Epithelial cell of proximal tubule (primary cell): ENCODE results near the gene SHISA4. TPM values are rescaled to one million over a fixed set of nuclear protein-coding genes. Genes with fewer than 3 reads are reported as not detected.
"Not testable (repeated sequence)": the region's sequence is repeated elsewhere in the genome, so short reads cannot be mapped to it uniquely, and the experiment has no call there.

ENCODE experiments used
- DNase-seq: peaks from one replicate; pipeline ENCODE4 v3.0.0-alpha.2; 2011; ENCODE audit warnings: low read depth
- H3K4me3 ChIP-seq: 2 replicates; pipeline ENCODE4 v1.5.1; 2011; ENCODE audit warnings: low read depth, mild to moderate bottlenecking, low read length
- total RNA-seq: library from RNA; depleted of rRNA; stranded (reverse); fragments of >200 nt; gene quantifications from 2 replicates; pipeline ENCODE4 v1.2.3, GENCODE V29; 2015
- TF ChIP-seq, protein P1 (sequence below): conservative IDR thresholded peaks from 2 replicates; pipeline ENCODE4 v1.5.1; 2012; ENCODE audit warnings: low read depth, mild to moderate bottlenecking, low read length

SHISA4 gene, protein sequence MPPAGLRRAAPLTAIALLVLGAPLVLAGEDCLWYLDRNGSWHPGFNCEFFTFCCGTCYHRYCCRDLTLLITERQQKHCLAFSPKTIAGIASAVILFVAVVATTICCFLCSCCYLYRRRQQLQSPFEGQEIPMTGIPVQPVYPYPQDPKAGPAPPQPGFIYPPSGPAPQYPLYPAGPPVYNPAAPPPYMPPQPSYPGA
- 10.9 and 22.4 TPM in 2 replicates for total RNA-seq

DNA sequence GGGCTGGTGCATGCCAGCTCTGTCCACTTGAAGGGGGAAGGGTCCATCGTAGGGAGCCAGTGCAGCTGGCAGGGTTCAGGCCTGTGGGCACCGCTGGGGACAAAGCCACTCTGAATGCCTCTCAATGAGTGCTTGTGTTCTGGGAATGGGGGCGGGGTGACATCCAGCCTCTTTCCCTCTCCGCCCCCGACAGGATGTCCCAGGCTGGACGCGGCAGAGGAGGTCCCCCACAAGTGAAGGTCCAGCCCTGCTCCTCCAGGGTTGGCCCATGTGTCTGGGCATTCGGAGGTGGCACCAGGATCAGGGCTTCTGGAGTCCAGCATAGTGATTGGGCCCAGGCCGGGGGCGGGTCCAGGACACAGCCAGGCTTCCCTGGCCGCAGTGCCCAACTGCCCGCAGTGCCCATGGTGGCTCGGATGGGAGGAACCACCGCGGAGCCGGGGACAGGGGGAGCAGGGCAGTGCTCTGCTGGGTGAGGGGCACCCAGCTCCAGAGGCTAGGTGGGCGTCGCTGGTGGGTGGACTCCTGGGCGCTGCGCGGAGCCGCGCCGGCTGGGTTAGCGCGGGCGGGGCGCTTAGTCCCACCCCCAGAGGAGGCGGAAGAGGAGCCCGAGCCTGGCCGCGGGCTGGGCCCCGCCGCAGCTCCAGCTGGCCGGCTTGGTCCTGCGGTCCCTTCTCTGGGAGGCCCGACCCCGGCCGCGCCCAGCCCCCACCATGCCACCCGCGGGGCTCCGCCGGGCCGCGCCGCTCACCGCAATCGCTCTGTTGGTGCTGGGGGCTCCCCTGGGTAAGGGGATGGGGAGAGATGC, at the start of gene SHISA4:
Gene SHISA4 (plus strand): TSS at position 617 of the 808 bp plus-strand sequence. CDS start 97 bp downstream, at position 714.
- no peak for DNase-seq
- TF ChIP-seq, protein P1, sequence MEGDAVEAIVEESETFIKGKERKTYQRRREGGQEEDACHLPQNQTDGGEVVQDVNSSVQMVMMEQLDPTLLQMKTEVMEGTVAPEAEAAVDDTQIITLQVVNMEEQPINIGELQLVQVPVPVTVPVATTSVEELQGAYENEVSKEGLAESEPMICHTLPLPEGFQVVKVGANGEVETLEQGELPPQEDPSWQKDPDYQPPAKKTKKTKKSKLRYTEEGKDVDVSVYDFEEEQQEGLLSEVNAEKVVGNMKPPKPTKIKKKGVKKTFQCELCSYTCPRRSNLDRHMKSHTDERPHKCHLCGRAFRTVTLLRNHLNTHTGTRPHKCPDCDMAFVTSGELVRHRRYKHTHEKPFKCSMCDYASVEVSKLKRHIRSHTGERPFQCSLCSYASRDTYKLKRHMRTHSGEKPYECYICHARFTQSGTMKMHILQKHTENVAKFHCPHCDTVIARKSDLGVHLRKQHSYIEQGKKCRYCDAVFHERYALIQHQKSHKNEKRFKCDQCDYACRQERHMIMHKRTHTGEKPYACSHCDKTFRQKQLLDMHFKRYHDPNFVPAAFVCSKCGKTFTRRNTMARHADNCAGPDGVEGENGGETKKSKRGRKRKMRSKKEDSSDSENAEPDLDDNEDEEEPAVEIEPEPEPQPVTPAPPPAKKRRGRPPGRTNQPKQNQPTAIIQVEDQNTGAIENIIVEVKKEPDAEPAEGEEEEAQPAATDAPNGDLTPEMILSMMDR: no peak

DNA sequence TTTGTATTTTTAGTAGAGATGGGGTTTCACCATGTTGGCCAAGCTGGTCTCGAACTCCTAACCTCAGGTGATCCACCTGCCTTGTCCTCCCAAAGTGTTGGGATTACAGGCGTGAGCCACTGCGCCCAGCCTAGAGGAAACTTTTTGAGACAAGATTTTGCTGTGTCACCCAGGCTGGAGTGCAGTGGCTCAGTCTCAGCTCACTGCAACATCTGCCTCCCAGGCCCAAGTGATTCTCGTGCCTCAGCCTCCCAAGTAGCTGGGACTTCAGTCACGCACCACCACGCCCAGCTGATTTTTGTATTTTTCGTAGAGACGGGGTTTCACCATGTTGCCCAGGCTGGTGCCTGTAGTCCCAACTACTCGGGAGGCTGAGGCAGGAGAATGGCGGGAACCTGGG, 49.6 kb upstream of the SHISA4 start:
- not testable (repeated sequence) for DNase-seq, H3K4me3 ChIP-seq

More for the DNA sequence above, at the start of gene SHISA4:
- H3K4me3 ChIP-seq: peak within 1 kb of the TSS; percentile 83

DNA sequence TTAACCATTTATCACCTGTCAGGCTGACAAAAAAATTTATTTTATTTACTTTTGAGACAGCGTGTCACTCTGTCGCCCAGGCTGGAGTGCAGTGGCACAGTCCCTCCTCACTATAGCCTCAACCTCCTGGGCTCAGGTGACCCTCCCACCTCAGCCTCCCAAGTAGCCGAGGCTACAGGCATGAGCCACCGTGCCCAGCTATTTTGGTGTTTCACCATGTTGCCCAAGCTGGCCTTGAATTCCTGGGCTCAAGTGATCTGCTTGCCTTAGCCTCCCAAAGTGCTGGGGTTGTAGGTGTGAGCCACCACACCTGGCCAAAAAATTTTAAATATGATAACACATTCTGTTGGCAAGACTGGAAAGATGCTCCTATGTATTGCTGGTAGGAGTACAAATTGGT, 48.6 kb upstream of the SHISA4 start:
- DNase-seq: no peak
- no peak overlapping the region for H3K4me3 ChIP-seq
- TF ChIP-seq, protein P1: no peak

DNA sequence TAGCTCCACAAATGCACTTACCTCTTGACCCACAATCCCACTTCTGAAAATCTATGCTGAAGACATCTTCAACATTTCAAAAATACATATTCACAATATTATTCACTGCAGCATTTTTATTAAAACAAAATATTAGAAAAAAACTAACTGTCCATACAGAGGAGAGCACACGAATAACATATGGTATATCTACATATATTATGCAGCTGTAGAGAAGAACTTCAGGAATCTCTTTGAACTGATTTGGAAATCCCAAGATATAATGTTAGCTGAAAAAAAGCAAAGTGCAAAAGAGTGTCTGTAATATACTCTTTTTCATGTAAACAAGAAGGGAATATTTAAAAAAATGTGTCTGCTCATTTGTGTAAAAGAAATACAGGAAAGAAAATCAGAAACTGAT, 48.2 kb upstream of the SHISA4 start:
- H3K4me3 ChIP-seq: no peak overlapping the region
- no peak for DNase-seq
- TF ChIP-seq, protein P1: no peak

DNA sequence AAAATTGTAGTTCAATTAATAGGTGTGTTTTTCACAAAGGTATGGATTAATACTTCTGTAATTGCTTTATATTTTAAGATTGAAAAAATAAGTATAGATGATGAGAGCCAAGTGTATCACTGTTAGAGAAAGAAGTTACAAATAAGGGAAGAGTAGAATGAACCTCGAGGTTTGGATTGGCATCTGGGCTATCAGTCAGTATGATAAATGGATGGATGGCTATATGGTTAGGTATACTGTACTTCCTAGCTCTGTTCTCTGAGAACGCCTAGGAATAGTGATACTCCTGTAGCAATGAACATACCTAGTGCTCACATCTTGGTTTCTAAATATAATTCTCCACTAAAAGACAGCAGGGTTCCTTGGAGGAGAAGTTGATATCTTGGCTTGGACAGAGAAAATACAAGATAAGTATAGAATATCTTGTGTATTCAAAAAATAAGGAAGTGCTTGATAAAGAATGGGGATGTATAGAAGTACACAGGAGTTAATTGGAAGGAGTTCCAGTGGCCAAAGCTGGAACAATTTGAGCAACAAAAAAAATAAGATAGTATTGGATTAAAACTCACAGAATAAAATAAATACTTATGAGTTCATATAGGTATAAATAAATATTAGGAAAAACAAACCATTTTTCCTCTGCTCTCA, 47.3 kb upstream of the SHISA4 start:
- H3K4me3 ChIP-seq: no peak overlapping the region
- DNase-seq: no peak
- TF ChIP-seq, protein P1: no peak

DNA sequence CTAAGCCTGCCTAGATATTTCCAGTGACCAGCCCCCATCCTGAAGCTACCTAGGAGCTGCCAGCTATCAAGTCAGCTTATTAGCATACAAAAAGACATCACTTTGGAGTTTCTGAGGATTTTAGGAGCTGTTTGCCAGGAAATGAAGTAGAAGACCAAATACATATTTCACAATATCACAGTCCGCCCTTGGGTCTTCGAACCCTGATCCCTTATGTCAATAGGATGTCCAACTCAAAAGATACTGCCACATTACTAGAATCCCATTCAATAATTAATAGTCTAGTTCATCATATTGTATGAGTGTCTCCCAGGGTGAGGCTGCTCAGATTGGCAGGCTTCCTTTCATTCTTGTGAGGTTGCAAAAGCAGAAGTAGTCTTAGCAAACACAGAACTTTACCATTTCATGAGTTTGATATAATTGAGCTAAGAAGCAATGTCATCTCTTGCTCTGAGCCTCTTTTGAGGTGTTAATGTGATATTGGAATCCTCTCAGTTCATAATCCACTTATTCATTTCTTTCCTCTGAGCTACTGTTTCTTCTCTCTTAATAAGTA, 46.1 kb upstream of the SHISA4 start:
- DNase-seq: no peak
- TF ChIP-seq, protein P1: no peak
- H3K4me3 ChIP-seq: no peak overlapping the region
